HEK293T (cell line): Measurements from ENCODE around the gene ZNF135.

Source experiments
- ARNT ChIP-seq: fragments of 450-650 bp; IDR thresholded peaks from 2 replicates; pipeline ENCODE4 v1.6.1; 2017; ENCODE audit warnings: mild to moderate bottlenecking
- BHLHE40 ChIP-seq: fragments of 450-650 bp; IDR thresholded peaks from 2 replicates; pipeline ENCODE4 v1.6.1; 2016; ENCODE audit warnings: mild to moderate bottlenecking, moderate library complexity, borderline replicate concordance
- CTBP1 ChIP-seq: fragments of 450-650 bp; IDR thresholded peaks from 2 replicates; pipeline ENCODE4 v1.6.1; 2016; ENCODE audit warnings: borderline replicate concordance
- ELF4 ChIP-seq: fragments of 450-650 bp; IDR thresholded peaks from 2 replicates; pipeline ENCODE4 v1.6.1; 2017; ENCODE audit warnings: antibody characterized with exemption
- FOXM1 ChIP-seq: fragments of 450-650 bp; IDR thresholded peaks from 2 replicates; pipeline ENCODE4 v1.6.1; 2017; ENCODE audit warnings: mild to moderate bottlenecking, borderline replicate concordance
- LEF1 ChIP-seq: fragments of 450-650 bp; IDR thresholded peaks from 2 replicates; pipeline ENCODE4 v1.6.1; 2017; ENCODE audit warnings: mild to moderate bottlenecking, borderline replicate concordance
- NFRKB ChIP-seq: fragments of 450-650 bp; IDR thresholded peaks from 2 replicates; pipeline ENCODE4 v1.6.1; 2016; ENCODE audit warnings: mild to moderate bottlenecking, moderate library complexity
- SP1 ChIP-seq: fragments of 450-650 bp; IDR thresholded peaks from 2 replicates; pipeline ENCODE4 v1.6.1; 2017
- SUZ12 ChIP-seq: fragments of 450-650 bp; IDR thresholded peaks from 2 replicates; pipeline ENCODE4 v1.6.1; 2016; ENCODE audit warnings: mild to moderate bottlenecking
- TARDBP ChIP-seq: fragments of 450-650 bp; IDR thresholded peaks from 2 replicates; pipeline ENCODE4 v1.6.1; 2016
- TF ChIP-seq, protein P1 (sequence below): fragments of 450-650 bp; IDR thresholded peaks from 2 replicates; pipeline ENCODE4 v1.6.1; 2016

DNA sequence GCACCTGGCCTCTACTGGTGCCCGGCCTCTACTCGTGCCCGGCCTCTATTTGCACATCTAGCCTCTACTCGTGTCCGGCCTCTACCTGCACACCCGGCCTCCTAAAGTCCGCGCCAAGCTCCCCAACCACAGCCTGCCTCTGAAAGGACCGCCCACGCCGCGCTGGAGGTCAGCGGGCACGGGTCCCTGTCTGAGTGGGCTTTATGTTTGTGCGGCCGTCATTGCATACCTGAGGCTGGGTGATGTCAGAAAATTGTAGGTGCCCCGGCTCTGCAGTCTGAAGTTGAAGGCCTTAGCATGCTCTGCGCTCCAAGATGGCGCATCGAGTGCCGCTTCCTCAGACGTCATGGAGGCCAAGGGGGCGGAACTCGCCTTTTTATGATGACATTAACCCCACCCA lies 1.1 kb downstream of the ZNF135 start:
- TF ChIP-seq ELF4 (no peak), SP1 (no peak), TARDBP (no peak), SUZ12 (no peak), LEF1 (no peak), NFRKB (no peak), CTBP1 (no peak), BHLHE40 (no peak), ARNT (no peak), FOXM1 (no peak)
- TF ChIP-seq, protein P1, sequence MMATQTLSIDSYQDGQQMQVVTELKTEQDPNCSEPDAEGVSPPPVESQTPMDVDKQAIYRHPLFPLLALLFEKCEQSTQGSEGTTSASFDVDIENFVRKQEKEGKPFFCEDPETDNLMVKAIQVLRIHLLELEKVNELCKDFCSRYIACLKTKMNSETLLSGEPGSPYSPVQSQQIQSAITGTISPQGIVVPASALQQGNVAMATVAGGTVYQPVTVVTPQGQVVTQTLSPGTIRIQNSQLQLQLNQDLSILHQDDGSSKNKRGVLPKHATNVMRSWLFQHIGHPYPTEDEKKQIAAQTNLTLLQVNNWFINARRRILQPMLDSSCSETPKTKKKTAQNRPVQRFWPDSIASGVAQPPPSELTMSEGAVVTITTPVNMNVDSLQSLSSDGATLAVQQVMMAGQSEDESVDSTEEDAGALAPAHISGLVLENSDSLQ, result no peak
